GM20000 (cell line): Measurements from ENCODE around the gene SFI1.

ENCODE experiments used
- DNase-seq: peaks from one replicate; pipeline ENCODE4 v3.0.0; 2012; ENCODE audit warnings: low spot score
- TF ChIP-seq, protein P1 (sequence below): IDR thresholded peaks from 2 replicates; pipeline ENCODE4 v1.5.1; 2012; ENCODE audit warnings: mild to moderate bottlenecking, control low read depth; ENCODE audit errors: extremely low read depth, missing control alignments

Gene SFI1

DNA sequence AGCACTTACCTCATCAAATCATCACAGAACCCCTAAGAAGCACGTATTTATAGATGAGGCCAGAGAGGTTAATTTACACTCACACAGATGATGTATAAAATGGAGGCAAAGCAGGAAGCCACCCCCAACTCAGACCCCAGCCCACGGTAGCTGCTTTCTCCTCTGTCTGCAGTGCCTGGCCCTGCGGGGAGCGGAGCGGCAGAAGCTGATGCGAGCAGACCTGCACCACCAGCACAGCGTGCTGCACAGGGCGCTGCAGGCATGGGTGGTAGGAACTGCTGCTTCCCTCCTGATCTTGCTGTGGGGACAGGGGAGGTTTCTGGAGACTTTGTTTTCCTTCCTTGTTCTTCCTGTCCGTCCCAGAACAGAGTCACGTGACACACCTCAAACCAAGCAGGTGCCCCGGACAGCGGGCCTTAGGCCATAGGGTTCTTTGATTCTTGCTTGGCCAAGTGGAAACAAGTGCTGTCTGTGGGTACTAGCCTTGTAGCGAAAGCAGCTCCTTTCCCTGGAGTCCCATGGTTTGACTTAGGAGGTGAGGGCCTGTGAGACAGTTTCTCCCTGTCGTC, 107.9 kb downstream of the SFI1 start:
- DNase-seq, result no peak
- TF ChIP-seq, protein P1, sequence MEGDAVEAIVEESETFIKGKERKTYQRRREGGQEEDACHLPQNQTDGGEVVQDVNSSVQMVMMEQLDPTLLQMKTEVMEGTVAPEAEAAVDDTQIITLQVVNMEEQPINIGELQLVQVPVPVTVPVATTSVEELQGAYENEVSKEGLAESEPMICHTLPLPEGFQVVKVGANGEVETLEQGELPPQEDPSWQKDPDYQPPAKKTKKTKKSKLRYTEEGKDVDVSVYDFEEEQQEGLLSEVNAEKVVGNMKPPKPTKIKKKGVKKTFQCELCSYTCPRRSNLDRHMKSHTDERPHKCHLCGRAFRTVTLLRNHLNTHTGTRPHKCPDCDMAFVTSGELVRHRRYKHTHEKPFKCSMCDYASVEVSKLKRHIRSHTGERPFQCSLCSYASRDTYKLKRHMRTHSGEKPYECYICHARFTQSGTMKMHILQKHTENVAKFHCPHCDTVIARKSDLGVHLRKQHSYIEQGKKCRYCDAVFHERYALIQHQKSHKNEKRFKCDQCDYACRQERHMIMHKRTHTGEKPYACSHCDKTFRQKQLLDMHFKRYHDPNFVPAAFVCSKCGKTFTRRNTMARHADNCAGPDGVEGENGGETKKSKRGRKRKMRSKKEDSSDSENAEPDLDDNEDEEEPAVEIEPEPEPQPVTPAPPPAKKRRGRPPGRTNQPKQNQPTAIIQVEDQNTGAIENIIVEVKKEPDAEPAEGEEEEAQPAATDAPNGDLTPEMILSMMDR, result no peak

DNA sequence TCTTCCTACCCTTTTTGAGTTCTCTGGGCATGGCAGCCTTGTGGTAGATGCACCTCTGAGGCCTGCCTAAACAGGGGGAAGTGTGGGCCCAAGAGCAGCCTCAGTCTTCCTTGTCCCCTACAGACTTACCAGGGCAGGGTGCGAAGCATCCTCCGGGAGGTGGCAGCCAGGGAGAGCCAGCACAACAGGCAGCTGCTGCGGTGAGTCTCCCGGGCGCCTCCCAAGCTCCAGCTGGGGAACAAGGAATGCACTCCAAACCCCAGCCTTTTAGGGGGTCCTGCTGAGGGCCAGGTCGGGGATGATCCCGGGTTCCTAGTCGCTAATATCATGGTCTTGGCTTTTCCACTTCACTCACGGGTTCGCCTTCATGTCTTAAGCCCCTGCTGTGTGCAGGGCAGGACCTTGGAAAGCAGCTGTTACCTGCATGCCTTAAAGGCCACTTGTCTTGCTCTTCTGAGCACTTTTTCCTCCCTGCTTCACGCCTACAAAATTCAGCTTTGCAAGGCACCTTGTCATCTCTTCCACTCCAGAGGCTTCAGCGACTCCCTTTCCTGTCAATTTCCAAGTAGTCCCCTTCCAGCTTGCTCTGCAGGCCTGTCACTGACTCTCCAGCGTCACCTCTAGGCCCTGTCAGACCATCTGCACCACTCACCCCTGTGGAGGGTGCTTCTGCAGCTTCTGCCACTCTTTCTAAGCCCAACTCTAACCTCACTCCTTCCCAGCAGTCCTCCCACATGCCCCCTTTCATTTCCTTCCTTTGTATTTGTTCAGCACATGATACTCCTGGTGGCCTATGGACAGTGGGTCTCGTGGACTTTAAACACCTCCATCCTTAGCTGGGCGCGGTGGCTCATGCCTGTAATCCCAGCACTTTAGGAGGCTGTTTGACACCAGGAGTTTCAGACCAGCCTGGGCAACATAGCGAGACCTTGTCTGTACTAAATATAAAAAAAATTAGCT, 108.7 kb downstream of the SFI1 start:
- DNase-seq, result no peak
- TF ChIP-seq, protein P1, result no peak

DNA sequence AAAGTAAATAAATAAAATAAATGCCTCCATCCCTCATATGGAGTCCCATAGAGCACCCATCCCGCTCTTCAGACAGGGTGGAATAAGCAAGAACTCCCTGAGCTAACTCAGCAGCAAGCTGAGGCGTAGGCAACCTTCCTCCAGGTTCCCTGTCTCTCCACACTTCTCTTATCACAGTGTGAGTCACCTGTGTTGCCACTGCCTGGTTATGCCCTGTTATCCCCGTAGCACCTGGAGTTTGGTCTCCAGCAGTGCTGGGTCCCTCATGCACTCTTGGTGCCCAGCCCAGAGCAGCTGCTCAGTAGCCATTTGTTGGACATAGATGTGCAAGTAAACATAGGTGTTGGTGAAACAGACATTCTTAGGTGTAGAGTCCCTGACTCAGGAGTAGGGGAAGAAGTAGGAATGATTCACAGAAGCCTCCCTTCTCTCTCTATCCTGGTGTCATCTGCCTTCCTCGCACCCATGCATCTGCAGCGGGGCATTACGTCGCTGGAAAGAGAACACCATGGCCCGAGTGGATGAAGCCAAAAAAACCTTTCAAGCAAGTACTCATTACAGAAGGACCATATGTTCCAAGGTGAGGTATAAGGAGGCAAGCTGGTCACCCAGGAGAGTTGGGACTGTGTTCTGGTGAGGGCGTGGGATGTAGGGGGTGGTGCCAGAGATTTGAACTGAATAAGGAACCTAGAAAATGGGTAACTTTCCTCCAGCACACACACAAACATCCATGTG, 109.7 kb downstream of the SFI1 start:
- TF ChIP-seq, protein P1, result no peak
- DNase-seq, result no peak

DNA sequence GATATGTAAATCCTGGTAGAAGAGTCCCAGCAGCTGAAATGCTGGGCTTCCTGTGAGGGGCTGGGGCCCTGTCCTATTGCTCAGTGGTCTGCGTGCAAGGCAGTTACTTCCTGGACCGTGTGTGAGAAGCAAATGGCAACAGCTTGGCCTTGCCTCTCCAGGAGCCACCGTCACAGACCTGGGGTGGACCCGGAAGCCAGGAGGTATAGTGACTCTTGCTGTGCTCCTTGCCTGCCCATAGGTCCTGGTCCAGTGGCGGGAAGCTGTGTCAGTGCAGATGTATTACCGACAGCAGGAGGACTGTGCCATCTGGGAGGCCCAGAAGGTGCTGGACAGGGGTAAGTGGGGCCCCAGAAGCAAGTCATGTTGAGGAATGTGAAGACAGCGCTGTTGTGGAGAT, 111.4 kb downstream of the SFI1 start:
- TF ChIP-seq, protein P1, result no peak
- no peak for DNase-seq

DNA sequence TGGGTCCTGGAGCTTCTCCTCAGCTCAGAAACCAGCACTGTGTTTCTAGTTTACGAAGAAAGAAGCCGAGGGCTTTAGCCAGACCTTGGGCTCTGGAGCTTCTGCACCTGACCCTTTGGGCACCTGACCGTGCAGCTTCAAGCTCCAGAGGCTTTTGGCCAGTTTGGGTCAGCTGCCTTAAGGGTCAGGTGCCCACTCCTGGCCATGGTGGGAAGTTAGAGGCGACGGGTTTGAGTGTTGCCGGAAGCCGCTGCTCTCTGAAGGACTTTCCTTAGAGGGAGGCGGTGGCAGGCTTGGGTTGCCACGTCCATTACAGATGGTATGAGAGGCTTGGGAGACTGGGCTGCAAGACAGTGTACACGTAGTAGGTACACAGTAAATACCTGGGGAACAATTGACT, 113.4 kb downstream of the SFI1 start:
- DNase-seq, result no peak
- TF ChIP-seq, protein P1, result no peak

DNA sequence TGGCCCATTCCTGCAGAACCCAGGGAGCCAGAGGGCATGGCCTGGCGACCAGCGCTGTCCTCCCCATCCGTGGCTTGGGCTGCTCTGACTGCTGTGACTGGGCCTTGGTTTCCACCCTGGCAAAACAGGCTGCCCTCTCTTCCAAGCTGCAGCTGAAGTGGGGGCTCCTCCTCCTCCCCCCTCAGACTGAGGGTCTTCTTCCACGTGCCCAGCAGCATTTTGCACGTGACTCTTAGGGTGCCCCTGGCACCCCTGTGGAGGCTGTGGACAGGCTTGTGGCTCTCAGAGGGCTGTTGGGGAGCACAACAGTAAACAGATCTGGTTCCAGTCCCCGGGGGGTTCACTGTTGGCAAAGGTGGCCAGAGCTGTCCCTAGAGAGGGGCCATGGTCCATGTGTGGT, 114.3 kb downstream of the SFI1 start:
- no peak for DNase-seq
- TF ChIP-seq, protein P1, result no peak
